ENCODE measurements around the gene TAAR2.
"Not testable (repeated sequence)": the region's sequence is repeated elsewhere in the genome, so short reads cannot be mapped to it uniquely, and the experiment has no call there.

The TAAR2 gene

DNA sequence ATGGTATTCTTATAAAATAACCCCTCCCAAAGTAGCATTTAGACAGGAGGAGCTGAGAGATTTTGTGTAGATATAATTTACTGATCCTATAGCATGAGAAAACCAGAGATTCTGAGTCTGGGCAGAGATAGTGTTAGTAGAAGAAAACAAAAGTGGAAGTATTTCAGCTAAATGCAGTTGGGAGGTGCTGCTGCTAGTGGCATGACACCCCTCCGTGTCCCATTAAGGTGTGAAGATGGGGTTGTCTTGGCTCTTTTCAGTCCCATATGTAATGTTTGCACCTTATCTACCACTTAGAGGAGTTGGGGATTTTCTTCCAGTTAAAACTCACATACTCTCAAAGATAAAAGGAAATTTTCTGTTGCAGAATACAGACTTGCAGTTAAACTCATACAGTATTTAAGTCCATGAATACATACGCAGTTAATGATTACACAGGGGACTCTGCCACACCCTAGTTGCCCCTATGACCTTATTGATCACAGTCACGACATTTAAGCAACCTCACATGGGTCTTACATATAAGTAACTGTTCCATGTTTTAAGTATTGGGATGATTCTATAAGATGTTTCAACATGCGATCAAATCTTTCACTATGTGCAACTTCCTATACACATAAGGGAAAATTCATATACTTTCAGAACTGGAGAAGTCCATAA lies 11.5 kb downstream of the TAAR2 start:
- DNase-seq, result no peak

DNA sequence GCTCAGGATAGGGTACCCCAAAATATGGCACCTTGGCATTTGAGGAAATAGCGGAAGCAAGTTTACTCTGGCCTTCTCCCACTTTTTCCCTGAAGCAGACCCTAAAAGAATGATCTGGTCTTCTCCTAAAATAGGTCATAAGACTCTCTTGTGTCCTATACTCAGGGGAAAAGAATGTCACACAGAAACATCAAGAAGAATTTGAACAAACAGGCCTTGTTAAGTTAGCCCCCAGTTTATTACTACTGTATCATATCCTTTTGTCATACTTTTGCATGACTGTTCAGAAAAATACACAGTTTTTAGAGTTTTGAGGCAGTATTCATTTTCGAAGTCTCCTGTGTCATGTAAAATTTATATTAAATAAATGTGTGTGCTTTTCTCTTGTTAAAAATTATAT lies 12.5 kb downstream of the TAAR2 start:
- DNase-seq, result no peak

- no peak for DNase-seq
Observed at GRCh38 chr6:132607544-132608233, 16.4 kb downstream of the TAAR2 start.

DNA sequence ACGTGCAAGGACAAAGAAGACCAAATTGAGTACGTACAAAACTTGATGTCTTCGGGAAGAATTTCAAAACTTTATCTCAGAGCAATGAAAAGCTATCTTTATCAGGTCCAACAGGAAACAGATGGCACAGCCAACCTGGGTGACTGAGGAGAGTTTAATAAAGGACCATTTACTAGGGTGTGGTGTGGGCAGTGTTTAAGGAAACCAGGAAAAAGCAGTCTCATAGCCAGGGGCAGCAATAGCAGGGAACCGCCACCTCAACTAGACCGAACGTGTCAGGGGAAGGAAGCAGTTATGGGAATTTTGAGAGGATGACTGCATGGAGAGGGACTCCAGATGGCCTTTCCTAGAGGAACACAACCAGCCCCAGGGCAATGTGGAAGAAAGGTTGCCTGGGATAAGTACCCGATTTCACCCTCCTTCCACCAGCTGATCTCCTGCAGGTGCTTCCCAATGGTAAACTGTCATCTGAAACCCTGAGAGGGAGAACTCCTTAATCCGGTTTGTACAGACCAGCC lies 19.4 kb downstream of the TAAR2 start:
- no peak for DNase-seq

GRCh38 chr6:132600900-132601299 lies 23.2 kb downstream of the TAAR2 start:
- not testable (repeated sequence) for DNase-seq

- peak; percentile 14 for DNase-seq
Observed at GRCh38 chr6:132598473-132598872, 25.6 kb downstream of the TAAR2 start.

GRCh38 chr6:132596201-132596600 lies 27.9 kb downstream of the TAAR2 start:
- no peak for DNase-seq

GRCh38 chr6:132592855-132593254 lies 31.2 kb downstream of the TAAR2 start:
- DNase-seq, result no peak

DNA sequence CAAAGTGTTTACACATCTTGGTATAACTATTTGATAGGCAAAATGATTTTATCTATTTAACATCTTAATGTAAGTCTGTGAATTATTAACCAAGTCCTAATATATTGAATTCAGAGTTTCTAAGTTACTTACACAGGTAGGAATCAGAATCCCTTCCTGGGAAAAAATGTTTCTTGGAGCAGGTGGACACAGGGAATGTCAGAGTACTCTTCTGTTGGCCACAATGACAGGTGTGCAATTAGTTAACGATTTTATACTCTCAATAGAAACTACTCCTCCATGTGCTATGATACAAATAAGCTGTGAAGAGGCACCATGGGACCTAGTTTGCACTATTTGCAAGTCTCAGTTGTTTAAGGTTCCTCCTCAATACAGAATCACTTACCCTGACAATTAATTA lies 33.7 kb downstream of the TAAR2 start:
- no peak for DNase-seq

GRCh38 chr6:132589454-132589853 lies 34.6 kb downstream of the TAAR2 start, which contains the start of gene TAAR5:
TSS of gene TAAR5 (minus strand) at chr6:132589741. CDS start at chr6:132589686, 55 bp downstream.
- no peak for DNase-seq

DNA sequence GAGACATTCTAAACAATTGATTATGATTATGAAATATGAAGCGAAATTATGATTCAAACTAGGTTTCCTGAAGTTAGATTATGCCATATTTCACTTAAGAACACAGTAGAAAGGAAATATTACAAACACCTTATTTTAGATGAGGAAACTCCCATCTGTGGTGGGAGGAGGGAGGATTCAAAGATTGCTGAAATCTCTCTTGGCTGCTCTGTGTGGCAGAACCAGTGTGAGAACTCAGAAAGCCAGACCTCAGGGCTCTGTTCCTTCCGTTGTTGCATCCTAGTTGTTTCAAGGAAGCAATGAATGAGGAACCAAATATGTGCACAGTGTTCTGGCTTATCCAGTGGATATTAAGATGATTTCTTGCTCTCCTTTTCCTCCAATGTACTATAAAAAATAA lies 36.7 kb downstream of the TAAR2 start:
- no peak for DNase-seq

DNA sequence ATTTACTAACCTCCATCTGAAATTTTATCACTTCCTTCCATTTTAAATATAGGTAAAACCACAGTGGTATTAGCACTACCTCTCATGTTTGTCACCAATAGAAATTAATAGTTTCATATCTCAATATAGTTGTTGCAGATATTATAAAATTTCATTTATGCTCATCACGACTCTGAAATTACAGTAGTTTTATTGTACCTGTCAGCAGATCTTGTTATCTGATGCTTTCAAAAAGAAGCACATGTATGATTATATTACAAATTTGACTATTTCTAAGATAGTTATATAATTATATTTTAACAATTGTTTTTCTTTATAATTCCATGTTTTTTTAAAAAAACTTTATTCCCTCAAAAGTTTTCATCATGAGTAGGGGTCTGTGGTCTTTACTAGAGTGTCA lies 39.4 kb downstream of the TAAR2 start:
- no peak for DNase-seq

GRCh38 chr6:132571774-132572173 lies 52.3 kb downstream of the TAAR2 start:
- no peak for DNase-seq

- DNase-seq, result no peak
Observed at GRCh38 chr6:132570221-132570777, 53.8 kb downstream of the TAAR2 start, which contains the start of gene TAAR6. TSS of gene TAAR6 (plus strand) at chr6:132570322. CDS start at chr6:132570322, 0 bp downstream.

- DNase-seq, result no peak
Observed at GRCh38 chr6:132569170-132569569, 54.9 kb downstream of the TAAR2 start.

GRCh38 chr6:132568611-132569010 lies 55.5 kb downstream of the TAAR2 start:
- no peak for DNase-seq

DNA sequence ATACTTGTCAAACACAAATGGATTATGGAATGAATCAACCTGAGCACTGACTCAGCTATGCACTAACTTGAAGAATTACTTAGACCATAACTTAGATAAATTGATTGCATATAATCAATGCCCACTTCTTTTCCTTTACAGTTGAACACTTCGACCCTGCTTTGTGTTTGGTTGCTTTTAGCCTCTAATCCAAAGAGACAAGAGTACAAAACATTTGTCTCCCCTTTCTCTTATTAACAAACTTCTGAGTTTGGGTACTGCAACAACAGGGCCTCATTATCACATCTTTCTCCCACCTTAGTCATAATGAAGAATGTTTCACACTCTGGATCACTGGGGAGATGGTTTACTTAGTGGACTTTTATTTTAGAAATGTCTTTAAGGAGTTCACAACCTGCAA lies 56.5 kb downstream of the TAAR2 start:
- DNase-seq, result no peak
